Activated T-cell treated with anti-CD3 and anti-CD28 coated beads, Interleukin-2, amount 50 U/mL, for 48 hours (primary cell): ENCODE measurements around the gene CTSE.
A peak's percentile ranks its signal among the peaks of the same experiment; 100 is the strongest.

Experiments
- DNase-seq, 2 experiments: peaks; one replicate each; pipeline ENCODE4 v3.0.0-alpha.2; 2020

The CTSE gene

DNA sequence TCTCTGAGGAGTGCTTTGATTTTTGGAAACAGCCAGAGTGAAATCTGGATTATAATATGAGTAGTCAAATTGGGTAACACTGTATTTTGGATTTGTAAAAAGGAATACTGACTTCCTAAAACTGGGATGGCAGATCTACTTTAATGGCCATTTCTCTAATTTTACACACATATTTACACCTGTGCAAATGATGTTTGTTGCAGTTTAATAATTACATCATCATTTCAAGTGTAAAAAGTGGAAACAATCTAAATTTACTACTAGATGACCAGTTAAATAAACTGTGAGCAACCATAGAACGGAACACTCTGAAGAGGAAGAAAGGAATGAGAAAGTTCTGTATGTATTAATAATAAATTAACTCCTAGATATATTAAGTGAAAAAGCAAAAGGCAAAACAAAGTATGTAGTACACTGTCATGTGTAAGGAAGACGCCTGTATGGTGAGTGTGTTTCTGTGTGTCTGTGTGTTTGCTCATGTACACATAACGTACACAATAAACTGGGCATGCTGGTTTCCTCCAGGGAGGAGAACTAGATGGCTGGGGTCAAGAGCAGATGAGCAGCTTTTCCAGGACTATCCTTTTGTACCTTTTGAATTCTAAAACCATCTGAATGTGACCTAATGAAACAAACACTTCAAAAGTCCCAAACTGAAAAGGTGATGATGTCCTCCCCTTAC is 26.4 kb upstream of the CTSE start:
- DNase-seq = no peak

DNA sequence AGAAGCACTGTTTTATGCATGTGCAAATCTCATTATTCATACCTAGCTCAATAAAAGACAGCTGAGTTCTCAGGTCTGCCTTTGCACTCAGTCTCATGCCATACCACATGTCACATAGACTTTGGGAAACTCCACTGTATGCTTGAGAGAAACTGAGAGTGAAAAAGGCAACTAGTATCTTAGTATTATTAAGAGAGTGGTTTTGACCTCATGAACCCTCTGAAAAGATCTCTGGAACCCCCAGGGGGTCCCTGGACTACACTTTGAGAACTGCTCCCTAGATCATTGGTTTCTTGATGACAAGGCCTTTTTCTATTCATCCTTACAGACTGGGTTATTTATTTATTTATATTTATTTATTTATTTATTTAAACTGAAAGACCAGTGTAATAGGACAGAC is 25.6 kb upstream of the CTSE start:
- no peak for DNase-seq

DNA sequence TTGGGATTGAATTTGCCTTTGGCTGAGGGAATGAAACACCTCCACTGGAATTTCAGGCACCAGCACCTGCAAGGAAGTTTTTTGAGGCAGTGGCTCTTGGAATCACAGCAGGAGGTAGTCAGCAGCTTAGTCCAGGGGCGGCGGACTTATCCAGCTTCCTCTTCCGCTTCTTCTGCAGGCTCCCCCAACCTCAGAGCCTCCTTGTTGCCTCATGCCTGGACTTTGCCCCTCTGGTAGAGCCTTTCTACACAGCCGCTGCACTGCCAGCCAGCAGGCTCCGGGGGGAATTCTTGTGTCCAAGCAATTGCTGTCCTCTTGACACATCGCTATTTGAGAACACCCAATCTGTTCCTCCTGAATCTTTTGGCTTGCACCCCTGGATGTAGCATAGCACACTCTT is 24.9 kb upstream of the CTSE start:
- DNase-seq = no peak

DNA sequence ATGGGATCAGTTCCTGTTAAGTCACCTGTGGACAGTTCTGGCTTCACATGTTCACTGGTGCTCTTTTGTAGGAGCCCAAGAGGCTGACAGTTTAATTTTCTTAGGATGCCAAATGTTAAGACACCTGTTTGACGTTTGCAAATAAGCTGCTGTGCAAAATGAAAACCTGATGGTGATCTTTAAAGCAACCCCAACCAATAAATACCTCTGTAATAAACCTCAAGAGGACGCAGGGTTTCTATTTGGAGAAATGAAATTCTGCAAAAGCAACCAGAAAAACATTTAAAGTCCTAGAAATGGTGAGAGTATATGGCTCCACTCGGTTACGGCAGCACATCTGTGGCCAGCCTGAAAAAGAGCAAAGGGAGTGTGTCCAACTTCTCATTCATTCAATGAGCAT is 23.6 kb upstream of the CTSE start:
- no peak for DNase-seq

DNA sequence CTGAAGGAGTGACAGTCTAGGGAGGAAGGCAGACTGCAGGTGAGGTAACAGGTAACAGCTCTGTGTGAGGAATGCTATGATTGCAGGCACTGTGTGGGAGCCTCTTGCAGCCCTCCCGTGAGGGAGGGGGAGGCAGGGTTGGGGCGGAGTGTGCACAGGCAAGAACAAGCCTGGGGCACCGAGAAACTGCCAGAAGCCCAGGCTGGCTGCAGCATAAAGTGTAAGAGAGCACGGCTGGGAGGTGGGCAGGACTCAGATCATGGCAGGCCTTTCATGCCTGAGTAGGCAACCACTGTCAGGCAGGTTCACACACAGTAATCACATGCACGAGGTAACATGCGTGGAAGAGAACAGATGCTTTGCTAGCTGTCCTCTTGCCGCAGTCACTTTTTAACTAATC is 17.9 kb upstream of the CTSE start:
- DNase-seq = no peak

DNA sequence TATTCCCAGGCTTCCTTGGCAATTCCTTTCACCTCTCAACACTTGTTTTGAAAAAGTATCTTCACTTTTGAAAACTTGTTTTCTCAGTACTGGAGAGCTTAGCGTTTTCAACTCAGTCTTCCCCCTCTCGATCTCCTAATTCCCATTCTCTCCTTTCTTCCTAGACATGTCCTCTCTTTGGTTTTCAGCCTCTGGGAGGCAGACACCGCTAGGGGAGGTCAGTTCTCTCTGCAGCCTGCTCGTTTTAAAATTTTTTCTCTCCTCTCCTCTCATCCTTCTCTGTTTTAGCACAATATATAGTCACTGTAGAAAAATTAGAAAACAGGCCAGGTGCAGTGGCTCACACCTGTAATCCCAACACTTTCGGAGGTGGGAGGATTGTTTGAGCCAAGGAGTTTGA is 16.6 kb upstream of the CTSE start:
- DNase-seq = no peak

DNA sequence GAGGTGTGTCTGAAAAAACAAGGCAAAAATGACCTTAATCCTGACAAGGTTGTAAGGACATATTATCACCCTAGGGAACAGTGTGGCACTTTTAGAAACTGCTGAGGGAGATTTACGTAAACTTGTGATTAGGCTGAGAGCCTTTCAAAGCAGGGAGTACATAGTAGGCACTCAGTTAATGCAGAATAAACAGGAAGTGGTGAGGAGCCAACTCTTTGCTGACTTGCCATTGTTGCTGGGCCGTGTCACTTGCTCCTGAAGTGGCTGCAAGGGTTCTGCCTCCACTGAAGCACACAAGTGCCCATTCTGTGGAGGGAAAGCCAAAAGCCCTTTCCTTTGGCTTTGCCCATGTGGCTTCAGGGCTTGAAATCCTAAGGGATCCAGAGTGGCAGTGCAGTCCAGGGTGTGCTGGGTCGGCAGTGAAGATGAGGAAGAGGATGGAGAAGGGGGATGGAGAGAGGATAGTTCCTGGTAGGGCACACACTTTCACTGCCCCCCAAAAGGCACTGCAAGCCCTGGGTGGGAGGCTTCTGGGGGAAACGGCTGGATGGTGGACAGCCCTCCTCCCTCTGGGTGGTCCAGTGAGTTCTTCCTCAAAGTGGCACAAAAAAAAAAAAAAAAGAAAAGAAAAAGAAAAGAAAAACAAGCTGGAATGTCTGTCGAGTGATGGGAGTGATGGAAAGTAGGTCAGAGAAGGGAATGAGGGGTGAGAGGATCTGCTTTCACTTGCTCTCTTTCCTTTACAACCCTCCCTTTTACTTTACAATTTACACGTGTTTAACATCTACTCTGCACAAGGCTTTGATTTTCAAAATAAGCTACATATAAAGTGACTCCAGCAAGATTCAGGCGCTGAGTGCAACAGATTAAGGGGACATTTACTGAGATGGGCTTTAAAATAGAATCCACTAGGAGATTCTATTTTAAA is 15.6 kb upstream of the CTSE start:
- DNase-seq = no peak

DNA sequence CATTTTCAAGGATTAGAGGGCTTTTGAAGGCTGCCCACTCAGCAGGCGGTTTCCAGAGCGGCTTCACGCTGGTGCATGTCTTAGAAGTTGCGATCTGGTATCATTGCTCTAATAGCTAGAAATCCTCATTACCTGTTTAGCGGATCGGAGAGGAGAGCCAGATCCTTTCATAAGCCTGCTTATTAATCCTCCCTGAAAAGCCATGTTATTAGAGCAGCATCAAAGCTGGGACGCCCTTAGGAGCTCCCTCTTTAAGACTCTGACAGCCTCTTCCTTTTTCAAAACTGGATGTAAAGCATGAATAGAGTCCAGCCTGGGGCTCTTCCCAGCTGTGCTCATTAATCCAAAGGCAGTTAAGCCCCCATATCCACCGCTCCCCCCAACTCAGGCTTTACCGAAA is 13.9 kb upstream of the CTSE start:
- DNase-seq = no peak

DNA sequence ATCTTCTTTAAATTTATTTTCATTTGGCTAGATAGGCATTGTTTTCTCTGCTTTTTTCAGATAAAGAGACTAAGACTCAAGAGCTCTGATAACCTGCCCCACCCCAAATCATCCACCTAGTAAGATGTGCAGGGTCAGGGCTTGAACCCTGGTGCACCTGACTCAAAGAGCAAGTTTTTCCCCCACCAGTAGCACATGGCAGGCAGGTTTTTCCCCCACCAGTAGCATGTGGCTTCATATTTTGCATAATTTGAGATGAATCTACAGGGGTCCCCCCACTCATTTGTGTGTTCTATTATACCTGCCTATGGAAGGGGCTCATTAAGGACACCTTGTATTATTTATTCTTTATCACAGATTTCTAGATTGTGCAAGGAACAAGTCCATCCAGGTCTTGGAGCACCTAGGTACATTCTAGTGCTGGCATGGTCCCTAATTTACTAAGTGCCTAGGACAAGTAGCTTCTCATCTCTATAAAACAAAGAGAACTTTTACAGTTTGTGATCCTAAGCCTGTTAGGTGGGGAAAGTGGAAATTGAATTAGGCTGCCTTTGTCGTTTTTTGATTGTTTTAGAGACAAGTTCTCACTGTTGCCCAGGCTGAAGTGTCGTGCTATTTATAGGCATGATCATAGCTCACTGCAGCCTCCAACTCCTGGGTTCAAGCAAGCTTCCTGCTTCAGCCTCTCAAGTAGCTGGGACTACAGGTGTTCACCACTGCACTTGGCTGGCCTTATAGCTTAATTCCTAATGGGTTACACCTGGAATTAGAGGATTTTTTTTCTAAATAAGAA is 13.2 kb upstream of the CTSE start:
- no peak for DNase-seq

DNA sequence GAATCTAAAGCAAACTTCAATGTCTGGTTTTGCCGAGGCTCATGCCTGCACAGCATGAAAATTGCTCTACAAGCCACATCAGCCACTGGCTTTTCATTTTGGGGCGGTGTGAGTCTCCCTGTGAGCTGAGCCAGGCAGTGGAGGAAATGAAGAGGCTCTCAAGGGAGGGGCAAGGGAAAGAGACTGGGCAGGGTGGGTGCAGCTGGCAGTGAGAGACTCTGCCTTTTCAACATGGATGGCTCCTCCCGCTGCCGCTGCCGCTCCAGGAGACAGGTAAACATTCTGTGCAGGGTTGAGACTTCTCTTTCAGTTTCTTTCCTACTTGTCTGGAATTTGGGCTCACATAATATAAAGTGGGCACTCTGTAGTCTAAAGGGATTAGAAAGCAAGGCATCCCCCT is 11.3 kb upstream of the CTSE start:
- no peak for DNase-seq

DNA sequence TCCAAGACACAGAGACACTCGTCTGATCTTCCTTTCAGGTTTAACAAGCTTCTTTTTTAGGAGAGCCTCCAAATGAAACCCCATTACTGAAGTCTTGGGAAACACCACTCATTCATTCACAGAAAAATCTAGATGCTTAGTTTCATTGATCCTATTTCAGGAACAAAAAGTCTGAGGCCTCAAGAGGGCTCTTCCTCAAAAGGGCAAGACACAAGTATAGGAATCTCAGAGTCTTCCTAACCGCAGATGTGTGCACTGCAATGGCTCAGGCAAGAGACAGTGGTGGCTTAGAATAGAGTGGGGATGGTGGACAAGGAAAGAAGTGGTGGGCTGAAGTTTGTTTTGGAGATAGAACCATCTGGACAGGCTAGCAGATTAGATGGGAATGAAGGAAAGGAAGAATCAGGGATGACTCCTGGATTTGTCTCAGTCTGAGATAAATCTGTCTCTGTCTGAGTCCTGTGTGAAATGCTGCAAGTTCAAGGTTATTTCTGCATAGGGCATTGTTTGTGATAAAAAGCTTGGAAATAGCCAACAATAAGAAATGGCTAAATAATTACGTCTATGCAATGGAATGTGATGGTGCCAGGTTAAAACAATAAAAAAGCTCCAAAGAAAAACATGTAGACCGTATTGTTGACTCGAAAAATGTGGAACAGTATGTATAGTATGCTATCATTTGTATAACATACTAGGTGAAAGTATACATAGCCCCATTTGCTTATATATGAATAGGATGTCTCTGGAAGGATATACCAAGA is 8.9 kb upstream of the CTSE start:
- DNase-seq = no peak

DNA sequence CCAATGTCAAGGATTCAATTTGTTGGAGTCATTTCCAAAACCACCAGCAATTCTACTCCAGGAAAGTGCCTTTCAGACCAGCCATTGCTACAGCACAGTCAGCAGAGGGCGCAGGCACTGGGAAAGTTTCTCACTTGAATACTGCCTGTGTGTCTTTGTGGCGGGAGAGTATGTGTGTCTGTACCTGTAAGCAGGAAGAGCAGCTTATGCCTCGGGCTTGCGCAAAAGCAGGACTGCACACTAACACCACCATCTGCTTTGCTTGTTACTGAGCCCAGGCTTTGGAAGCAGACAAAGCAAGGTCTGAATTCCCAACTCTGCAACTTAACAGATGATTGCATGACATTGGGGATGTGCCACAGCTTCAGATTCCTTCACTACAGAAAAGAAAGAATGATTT is 7.0 kb upstream of the CTSE start:
- peak; percentile 57 to 75 for DNase-seq

DNA sequence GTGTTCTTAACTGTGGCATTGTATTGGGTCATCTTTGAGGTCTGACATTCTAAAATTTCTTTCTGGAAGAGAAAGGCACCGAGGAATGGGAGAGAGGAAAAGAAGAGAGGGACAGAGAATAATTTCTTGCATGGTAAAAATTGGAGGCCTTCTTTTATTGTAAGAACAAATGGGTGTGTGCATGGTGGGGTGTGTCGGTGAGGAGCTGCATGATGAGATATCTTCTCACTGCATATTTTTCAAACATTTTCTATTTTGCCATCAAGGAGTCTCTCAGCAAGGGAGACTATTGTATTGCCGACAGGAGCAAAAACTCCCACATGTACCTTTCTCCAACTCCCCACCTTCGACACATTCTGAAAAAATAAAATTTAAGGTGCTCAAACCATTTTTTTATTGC is 6.5 kb upstream of the CTSE start:
- DNase-seq = no peak

DNA sequence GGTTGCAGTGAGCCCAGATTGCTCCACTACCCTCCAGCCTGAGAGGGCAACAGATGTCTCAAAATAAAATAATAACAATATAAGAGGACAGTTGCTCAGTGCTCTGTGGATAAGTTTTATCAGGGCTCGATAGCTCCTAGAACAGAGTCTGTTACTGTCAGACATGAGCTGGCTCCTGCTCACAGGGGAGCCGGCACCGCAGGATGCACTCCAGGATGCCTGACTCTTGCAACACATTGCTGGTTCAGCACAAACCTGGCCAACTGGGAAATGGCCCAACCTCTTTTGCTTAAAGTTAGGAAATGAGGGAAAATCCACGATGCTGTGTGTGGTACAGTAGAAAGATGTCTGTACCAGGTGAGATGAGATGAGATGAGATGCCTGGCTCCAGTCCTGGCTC is 5.8 kb upstream of the CTSE start:
- DNase-seq = no peak

DNA sequence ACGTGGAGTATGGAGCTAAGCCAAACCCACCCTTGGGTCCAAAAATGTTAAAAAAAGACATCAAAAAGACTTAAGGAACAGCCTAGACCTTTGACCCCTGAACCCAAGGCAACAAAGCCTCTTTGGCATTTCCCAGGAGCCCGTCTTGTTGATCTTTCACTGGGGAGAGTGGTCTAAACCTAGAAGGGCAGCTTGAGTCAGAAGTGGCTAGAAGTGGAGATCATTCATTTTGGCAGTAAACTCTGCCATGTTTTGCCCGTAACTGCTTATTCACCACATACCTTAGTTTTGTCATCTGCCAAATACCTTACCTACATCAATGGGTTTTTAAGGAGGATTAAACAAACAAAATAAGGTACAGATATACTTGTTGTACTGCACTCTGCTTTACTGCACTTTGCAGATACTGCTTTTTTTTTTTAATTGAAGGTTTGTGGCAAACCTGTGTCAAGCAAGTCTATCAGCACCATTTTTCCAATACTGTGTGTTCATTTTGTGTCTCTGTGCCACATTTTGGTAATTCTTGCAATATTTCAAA is 1.7 kb upstream of the CTSE start:
- DNase-seq = no peak

DNA sequence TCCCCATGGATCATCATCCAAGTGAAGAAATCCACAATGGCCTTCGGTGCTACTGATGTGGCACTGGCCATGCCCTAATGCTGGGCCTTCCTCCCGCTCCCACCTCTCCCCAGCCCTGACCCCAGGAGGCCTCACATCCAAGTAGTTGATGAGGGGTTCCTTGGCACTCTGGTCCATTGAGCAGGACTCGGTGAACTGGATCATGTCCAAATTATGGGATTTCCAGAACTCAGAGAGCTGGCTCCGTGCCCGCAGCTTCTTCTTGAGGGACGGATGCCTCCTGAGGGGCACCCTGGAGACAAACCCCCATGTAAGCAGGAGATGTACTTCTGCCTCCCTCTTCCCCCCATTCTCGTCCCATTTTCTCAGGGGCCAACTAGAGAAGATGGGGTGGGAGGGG is 929 bp downstream of the CTSE start:
- no peak for DNase-seq

DNA sequence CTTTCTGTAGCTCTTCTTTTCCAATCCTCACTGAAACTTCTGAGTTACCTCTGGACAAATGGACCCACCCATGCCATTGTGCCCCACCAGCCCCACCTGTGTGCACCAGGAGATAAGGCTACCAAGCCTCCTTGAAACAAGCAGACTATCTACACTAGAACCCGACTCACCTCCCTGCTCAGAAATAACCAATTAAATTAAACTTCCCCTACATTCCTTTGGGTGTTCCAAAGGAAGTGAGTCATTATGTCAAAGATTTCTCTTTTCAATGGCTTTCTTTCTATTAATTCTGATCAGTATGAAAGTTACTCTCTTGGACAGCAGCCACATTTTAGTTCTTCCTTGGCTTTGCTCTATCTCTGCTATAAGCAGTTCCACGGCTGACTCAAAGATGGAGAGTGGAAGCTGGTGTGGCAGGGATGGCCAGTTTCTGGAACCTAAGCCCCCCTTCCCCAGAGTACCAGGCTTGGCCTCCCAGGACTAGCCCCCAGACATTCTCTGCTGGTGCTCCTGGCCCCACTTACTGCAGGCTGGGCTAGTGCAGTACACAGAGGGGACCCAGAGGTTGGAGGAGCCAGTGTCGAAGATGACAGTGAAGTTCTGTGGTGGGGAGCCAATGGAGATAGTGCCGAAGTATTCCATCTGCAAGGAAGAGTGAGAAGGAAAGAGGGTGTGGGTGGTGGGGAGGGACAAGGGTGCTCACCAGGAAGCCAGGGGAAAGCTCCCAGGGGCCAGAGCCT is 1.9 kb downstream of the CTSE start:
- DNase-seq = no peak

DNA sequence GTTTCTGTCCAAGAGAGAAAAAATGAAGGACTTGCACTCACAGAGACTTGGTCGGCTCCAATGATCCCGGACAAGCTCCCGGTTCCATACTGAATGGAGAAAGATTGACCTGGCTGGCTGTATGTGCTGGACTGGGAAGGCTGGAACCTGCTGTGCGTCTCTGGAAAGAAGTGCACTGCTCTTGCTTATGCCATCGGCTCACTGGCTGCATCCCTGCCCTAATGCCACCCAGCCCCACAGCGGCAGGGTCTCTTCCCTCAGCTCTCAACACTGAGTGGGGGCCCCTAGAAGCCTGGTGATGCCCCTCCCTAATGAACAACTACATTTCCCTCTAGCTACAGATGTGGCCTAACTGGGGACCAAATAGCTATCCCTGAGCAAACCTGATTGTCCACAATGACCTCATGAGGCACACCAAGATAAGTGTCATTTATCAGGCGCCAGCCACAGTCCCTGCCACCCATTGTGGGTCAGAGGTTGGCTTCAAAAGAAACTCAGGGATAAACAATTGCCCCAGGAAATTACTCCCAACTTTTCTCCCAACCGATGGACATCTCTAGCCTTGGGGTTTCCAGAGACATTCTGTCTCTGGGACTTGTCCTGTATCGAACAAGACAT is 2.6 kb downstream of the CTSE start:
- DNase-seq = no peak

DNA sequence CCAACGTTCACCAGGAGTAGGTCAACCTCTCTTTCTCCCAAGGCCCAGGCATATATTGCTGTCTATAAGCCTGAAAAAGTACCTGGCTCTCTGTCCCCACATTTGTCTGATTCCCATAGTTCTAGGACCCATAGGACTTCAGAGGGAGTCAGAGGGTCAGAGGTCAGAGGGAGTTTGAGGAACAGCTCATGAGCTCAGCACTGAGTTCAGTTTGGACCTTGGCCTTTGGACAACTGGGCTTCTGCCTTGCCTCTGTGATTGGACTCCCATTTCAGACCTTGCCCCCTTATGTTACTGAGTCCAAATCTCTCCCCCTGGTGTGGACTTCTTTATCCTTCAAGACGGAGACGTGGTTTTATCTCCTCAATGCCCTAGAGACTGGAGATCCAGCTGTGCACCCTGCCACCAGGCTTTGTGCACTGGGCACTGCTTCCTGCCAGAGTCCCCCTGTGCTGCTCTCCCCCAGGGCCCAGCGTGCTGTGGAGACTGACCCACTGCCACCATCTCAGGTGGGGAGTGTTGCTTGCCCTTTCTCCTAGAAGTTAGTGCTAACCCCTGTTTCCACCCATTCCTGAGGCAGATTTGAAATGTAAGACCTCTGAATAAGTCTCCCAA is 3.2 kb downstream of the CTSE start:
- DNase-seq = no peak

DNA sequence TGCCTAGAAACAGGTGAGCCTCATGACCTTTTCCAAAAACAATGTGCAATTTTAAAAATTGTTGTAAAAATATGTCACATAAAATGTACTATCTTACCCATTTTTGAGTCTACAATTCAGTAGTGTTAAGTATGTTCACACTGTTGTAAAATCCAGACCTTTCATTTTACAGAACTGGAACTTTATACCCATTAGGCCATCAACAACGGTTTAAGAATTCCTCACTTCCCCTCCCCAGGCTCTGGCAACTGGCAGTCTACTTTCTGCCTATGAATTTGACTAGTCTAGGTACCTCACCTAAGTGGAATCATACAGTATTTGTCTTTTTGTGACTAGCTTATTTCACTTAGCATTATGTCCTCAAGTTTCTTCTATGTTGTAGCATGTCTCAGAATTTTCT is 8.6 kb downstream of the CTSE start:
- DNase-seq = no peak

DNA sequence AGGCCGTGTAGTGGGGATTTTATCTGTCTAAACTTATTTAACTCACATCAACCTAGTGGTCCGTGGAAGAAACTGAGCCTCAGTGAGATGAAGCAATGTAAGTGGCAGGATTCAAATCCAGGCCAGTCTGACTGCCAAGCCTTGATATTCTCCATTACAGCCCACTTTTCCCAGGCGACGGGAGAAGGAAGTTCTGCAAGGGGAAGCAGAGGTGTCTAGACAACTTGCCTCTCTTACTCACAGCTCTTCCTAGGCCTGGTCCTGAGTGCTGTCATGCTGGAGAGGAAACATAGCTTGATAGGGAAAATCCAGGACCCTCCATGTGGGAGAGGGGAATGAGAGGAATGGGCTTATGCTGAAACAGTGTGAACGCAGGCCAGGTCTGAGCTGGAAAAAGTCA is 9.1 kb downstream of the CTSE start:
- DNase-seq = no peak
